HG02610 (cell line): ENCODE results near the gene PTS.

ENCODE experiments used
- ATAC-seq: cut with Tn5 transposase; IDR thresholded peaks from one replicate; pipeline ENCODE4 v1.9.1; 2021; ENCODE audit warnings: mild to moderate bottlenecking, moderate library complexity; ENCODE audit not compliant: unreplicated experiment

The PTS gene

GRCh38 chr11:112260490-112260889, 34.3 kb downstream of the PTS start, which contains the start of gene PLET1:
TSS of gene PLET1 (minus strand) at chr11:112260860. CDS start at chr11:112260589, 271 bp downstream.
- ATAC-seq, result no peak

- no peak for ATAC-seq
These were observed 39.6 kb downstream of the PTS start for GRCh38 chr11:112265659-112266409.

- ATAC-seq, result no peak
These were observed 40.2 kb downstream of the PTS start for GRCh38 chr11:112266410-112266778.

- ATAC-seq, result no peak
These were observed 41.0 kb downstream of the PTS start for GRCh38 chr11:112267188-112267591.

GRCh38 chr11:112268406-112268805, 42.2 kb downstream of the PTS start:
- ATAC-seq, result no peak

GRCh38 chr11:112269139-112269538, 42.9 kb downstream of the PTS start:
- no peak for ATAC-seq

- ATAC-seq, result no peak
These were observed 44.4 kb downstream of the PTS start for GRCh38 chr11:112270551-112271180.

- ATAC-seq, result no peak
These were observed 45.0 kb downstream of the PTS start for GRCh38 chr11:112271242-112271641.

GRCh38 chr11:112273066-112273465, 46.8 kb downstream of the PTS start:
- no peak for ATAC-seq

GRCh38 chr11:112274007-112274783, 48.0 kb downstream of the PTS start:
- no peak for ATAC-seq

GRCh38 chr11:112277029-112277428, 50.8 kb downstream of the PTS start:
- no peak for ATAC-seq

- ATAC-seq, result no peak
These were observed 51.7 kb downstream of the PTS start for GRCh38 chr11:112277941-112278340.

- no peak for ATAC-seq
These were observed 52.6 kb downstream of the PTS start for GRCh38 chr11:112278803-112279202.

GRCh38 chr11:112279901-112280267, 53.7 kb downstream of the PTS start:
- peak; percentile 32 for ATAC-seq

- peak; percentile 58 for ATAC-seq
These were observed 54.3 kb downstream of the PTS start for GRCh38 chr11:112280268-112281126.

GRCh38 chr11:112281726-112282125, 55.5 kb downstream of the PTS start:
- no peak for ATAC-seq
